ENCODE measurements around the gene CALR3. TPM values are rescaled to one million over a fixed set of nuclear protein-coding genes. Genes with fewer than 3 reads are reported as not detected.

Gene CALR3
- total and polyA plus RNA-seq, 2 of the 8 experiments (the other 6 are each of a cell fraction or from before 2014, with no cell fraction given) = 0.11 to 0.32 TPM

DNA sequence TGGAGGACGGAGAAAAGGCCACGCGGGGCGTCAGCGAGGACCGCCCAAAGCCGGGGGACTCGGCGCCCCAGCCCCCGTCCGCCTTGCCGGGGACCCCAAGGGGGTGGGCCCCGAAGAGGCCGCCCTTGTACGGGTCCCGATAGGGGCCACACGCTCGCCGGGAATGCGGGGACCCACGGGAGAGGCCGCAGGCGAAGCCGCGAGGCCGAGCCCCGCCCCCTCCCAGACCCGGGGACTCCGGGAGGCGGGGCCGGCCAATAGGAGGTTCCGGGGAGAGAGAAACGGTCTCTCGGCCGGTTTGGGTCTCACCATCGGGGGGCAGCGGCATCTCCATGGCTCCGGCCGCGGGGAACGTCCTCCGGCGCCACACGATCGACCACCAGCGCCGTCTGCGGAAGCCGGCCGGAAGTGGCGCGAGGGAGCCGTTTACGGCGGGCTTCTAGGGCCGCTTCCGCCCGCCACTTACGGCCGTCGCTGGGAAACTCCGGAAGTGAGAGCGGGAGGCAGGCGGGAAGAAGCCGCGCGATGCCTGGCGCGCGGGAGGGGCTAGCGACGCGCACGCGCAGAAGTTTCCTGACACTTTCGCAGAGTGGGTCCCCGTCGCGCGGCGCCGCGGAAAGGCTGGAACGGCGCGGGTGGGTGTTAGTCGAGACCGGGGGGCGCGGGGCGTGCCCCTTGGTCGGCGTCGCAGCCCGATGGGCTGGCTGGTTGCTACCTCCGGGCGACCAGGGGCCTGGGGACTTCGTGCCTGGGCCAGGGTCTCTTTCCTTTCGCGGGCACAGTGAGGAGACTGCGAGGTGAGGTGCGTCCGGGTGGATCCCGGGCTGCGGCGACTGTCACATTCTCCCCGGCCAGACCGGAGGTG is 46.3 kb upstream of the CALR3 start, which contains the start of gene CHERP (continued):
- TF ChIP-seq, protein P1, sequence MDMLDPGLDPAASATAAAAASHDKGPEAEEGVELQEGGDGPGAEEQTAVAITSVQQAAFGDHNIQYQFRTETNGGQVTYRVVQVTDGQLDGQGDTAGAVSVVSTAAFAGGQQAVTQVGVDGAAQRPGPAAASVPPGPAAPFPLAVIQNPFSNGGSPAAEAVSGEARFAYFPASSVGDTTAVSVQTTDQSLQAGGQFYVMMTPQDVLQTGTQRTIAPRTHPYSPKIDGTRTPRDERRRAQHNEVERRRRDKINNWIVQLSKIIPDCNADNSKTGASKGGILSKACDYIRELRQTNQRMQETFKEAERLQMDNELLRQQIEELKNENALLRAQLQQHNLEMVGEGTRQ (IDR thresholded peaks at IDR 0.05; ENCODE audit: low read length) = no peak
- TF ChIP-seq, protein P2, sequence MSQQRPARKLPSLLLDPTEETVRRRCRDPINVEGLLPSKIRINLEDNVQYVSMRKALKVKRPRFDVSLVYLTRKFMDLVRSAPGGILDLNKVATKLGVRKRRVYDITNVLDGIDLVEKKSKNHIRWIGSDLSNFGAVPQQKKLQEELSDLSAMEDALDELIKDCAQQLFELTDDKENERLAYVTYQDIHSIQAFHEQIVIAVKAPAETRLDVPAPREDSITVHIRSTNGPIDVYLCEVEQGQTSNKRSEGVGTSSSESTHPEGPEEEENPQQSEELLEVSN (IDR thresholded peaks at IDR 0.05) = peak; percentile 93
- no peak for TF ChIP-seq HDAC6 (IDR thresholded peaks at IDR 0.05; ENCODE audit: low read depth, low read length)
- no peak for TF ChIP-seq CHD1 (IDR thresholded peaks at IDR 0.05; ENCODE audit: low read depth, low read length)
- TF ChIP-seq BCL11A (IDR thresholded peaks at IDR 0.05; ENCODE audit: low read depth in 2 of 2, low read length in 2 of 2) = no peak
- TF ChIP-seq SIN3A (conservative IDR thresholded peaks at IDR 0.05 in 1 of 2, IDR thresholded peaks at IDR 0.05 in 1 of 2; ENCODE audit: low read depth in 1 of 2, low read length in 2 of 2) = 0 out of 4 replicates have a peak, but pooled peaks of 1 of the 2 experiments have one; percentile 16
- no peak for TF ChIP-seq EZH2 (IDR thresholded peaks at IDR 0.05; ENCODE audit: low read depth, low read length, severe bottlenecking)
- peak; percentile 50 for TF ChIP-seq ASH2L (IDR thresholded peaks at IDR 0.05; ENCODE audit: low read length)
- TF ChIP-seq POLR2AphosphoS5 (IDR thresholded peaks at IDR 0.05; ENCODE audit: low read depth, low read length) = peak; percentile 83
- TF ChIP-seq, protein P3, sequence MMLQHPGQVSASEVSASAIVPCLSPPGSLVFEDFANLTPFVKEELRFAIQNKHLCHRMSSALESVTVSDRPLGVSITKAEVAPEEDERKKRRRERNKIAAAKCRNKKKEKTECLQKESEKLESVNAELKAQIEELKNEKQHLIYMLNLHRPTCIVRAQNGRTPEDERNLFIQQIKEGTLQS (IDR thresholded peaks at IDR 0.05; ENCODE audit: insufficient read depth, low read depth, low read length) = peak; percentile 79
- peak; percentile 95 for TF ChIP-seq PHF8 (conservative IDR thresholded peaks at IDR 0.05; ENCODE audit: low read depth, low read length)
- TF ChIP-seq YY1 (IDR thresholded peaks at IDR 0.05; ENCODE audit: low read depth, low read length) = no peak
- TF ChIP-seq GTF2F1 (IDR thresholded peaks at IDR 0.05; ENCODE audit: borderline replicate concordance, low read depth, low read length) = 0 out of 2 replicates have a peak, but pooled peaks have one; percentile 14
- no peak for TF ChIP-seq TCF12 (IDR thresholded peaks at IDR 0.05; ENCODE audit: low read depth, low read length)
- TF ChIP-seq POU5F1 (IDR thresholded peaks at IDR 0.05; ENCODE audit: low read depth, low read length) = no peak
- no peak for TF ChIP-seq RAD21 (IDR thresholded peaks at IDR 0.05 in 1 of 2, conservative IDR thresholded peaks at IDR 0.05 in 1 of 2; ENCODE audit: low read depth in 2 of 2, low read length in 2 of 2)

All from H1 (cell line).